Activated gamma-delta T cell treated with anti-CD3 and anti-CD28 coated beads, Interleukin-2, amount 50 U/mL, for 16 hours (primary cell): ENCODE data around the gene EPN3.

Source experiments
- DNase-seq: peaks from one replicate; pipeline ENCODE4 v3.0.0-alpha.2; 2020; ENCODE audit warnings: low read depth

EPN3 gene

GRCh38 chr17:50570032-50570431 is 37.5 kb downstream of the EPN3 start:
- no peak for DNase-seq

- DNase-seq, result no peak
Measured at GRCh38 chr17:50570528-50570927, 38.0 kb downstream of the EPN3 start.

GRCh38 chr17:50571681-50572080 is 39.1 kb downstream of the EPN3 start:
- DNase-seq, result no peak

- DNase-seq, result no peak
Measured at GRCh38 chr17:50572541-50572940, 40.0 kb downstream of the EPN3 start.

- no peak for DNase-seq
Measured at GRCh38 chr17:50573866-50574611, 41.5 kb downstream of the EPN3 start.

- no peak for DNase-seq
Measured at GRCh38 chr17:50575581-50576210, 43.2 kb downstream of the EPN3 start.

GRCh38 chr17:50576864-50577263 is 44.3 kb downstream of the EPN3 start:
- no peak for DNase-seq

GRCh38 chr17:50577451-50577954 is 45.0 kb downstream of the EPN3 start:
- no peak for DNase-seq

GRCh38 chr17:50578173-50578572 is 45.6 kb downstream of the EPN3 start:
- no peak for DNase-seq

GRCh38 chr17:50579399-50579798 is 46.9 kb downstream of the EPN3 start:
- DNase-seq, result no peak

- no peak for DNase-seq
Measured at GRCh38 chr17:50580646-50581045, 48.1 kb downstream of the EPN3 start.

- no peak for DNase-seq
Measured at GRCh38 chr17:50581316-50581715, 48.8 kb downstream of the EPN3 start.

GRCh38 chr17:50582741-50583140 is 50.2 kb downstream of the EPN3 start:
- no peak for DNase-seq

GRCh38 chr17:50583641-50584040 is 51.1 kb downstream of the EPN3 start:
- no peak for DNase-seq

GRCh38 chr17:50584116-50584515 is 51.6 kb downstream of the EPN3 start:
- DNase-seq, result no peak

GRCh38 chr17:50584749-50585148 is 52.2 kb downstream of the EPN3 start:
- no peak for DNase-seq

- no peak for DNase-seq
Measured at GRCh38 chr17:50585346-50585745, 52.8 kb downstream of the EPN3 start.

- DNase-seq, result no peak
Measured at GRCh38 chr17:50585891-50586290, 53.4 kb downstream of the EPN3 start.

GRCh38 chr17:50586421-50587247 is 54.1 kb downstream of the EPN3 start:
- no peak for DNase-seq

GRCh38 chr17:50587571-50587970 is 55.0 kb downstream of the EPN3 start:
- no peak for DNase-seq

GRCh38 chr17:50588391-50589049 is 56.0 kb downstream of the EPN3 start:
- no peak for DNase-seq

GRCh38 chr17:50589095-50589705 is 56.7 kb downstream of the EPN3 start:
- no peak for DNase-seq
